ENCODE results near the gene CERCAM.

Gene CERCAM

DNA sequence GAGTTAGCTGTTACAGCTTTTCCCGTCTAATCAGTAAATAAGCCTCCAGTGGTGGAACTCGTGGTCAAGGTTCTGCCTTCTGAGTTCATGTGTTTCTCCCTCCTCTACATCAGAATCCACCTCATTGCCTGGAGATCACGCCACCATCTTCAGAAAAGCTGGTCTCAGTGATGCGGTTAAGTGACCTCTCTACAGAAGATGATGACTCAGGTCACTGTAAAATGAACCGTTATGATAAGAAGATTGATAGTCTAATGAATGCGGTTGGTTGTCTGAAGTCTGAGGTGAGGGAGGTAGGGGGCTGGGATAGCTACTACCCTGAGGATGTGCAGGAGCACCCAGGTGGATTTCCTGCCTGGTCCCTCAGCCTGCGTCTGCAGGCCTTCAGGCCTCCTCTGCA lies 48.4 kb downstream of the CERCAM start:
- DNase-seq = no peak

GRCh38 chr9:128470560-128470959 lies 49.9 kb downstream of the CERCAM start:
- DNase-seq = no peak

DNA sequence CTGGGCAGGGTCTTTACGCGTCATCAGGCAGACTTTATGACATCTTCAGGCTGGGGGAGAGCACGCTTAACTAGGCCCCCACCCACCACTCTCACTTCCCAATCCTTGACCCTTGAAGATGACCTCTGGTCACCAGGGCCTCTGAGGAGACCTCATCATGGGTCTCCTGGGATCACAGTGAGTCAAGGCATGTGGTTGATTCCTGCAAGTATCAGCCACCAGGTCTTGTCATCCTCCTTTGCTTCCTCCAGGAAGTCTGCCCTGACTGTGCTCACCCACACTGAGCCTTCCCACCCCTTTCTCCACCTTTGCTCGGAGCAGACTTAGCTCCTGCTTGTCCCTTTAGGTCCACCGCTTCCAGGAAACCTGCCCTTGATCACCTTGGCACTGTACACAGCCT lies 52.4 kb downstream of the CERCAM start:
- DNase-seq = no peak

GRCh38 chr9:128475867-128476266 lies 55.2 kb downstream of the CERCAM start:
- no peak for DNase-seq

- no peak for DNase-seq
Observed at GRCh38 chr9:128479262-128479661, 58.6 kb downstream of the CERCAM start.

DNA sequence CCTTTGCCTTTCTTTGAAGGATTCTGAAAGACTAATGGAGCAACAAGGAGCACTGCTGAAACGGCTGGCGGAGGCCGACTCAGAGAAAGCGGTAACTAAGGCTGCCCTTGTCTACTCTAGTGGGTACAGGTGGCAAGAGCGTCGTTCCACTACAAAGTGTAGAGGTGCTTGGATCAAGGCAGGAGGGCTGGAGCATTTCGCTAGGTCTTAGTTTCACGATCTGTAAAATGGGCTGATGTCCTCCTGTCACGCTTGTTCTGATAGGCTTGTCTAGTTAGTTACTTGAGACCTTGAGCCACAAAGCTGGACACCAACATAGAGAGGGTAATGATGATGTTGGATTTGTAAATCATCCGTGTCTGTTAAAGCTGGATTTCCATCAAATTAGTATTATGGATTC lies 60.9 kb downstream of the CERCAM start:
- no peak for DNase-seq

GRCh38 chr9:128482186-128482585 lies 61.5 kb downstream of the CERCAM start:
- DNase-seq = no peak

DNA sequence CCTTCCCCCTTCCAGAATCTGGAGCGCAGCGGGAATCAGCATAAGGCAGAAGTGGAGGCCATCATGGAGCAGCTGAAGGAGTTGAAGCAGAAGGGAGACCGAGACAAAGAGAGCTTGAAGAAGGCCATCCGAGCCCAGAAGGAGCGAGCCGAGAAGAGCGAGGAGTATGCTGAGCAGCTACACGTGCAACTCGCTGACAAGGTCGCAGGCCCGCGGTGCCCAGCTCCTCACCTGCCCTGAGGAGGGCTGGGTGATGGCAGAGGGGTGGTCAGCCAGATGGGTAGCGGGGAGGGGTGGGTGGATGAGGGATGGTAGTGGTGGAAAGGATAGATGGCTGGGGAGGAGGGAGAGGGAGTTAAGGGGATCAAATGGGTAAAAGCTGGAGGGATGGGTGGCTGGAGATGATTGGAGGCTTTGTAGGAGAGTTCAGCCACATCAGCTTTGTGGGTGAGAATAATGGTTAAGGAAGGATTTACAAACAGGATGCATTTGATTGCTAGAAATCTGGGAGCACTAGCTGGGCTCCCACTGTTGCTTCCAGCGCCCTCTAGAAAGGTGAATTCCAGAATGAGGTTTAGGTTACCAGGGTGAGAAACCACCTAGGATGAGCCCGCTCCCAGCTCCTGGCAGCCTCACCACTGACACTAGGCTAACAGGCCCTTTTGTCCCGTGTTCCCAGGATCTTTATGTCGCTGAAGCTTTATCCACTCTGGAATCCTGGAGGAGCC lies 64.2 kb downstream of the CERCAM start:
- DNase-seq = no peak

GRCh38 chr9:128485414-128485855 lies 64.8 kb downstream of the CERCAM start:
- DNase-seq = no peak

GRCh38 chr9:128486201-128486600 lies 65.5 kb downstream of the CERCAM start:
- no peak for DNase-seq

All from activated naive CD4-positive, alpha-beta T cell (primary cell).